NCI-H82 treated with DMSO at 0.1 percent for 48 hours (cell line): Measurements from ENCODE around the gene FAM168A.

Experiments used
- DNase-seq: peaks from one replicate; lab custom pipeline; 2025; ENCODE audit not compliant: unreplicated experiment; lab: John Stamatoyannopoulos, UW

Gene FAM168A

DNA sequence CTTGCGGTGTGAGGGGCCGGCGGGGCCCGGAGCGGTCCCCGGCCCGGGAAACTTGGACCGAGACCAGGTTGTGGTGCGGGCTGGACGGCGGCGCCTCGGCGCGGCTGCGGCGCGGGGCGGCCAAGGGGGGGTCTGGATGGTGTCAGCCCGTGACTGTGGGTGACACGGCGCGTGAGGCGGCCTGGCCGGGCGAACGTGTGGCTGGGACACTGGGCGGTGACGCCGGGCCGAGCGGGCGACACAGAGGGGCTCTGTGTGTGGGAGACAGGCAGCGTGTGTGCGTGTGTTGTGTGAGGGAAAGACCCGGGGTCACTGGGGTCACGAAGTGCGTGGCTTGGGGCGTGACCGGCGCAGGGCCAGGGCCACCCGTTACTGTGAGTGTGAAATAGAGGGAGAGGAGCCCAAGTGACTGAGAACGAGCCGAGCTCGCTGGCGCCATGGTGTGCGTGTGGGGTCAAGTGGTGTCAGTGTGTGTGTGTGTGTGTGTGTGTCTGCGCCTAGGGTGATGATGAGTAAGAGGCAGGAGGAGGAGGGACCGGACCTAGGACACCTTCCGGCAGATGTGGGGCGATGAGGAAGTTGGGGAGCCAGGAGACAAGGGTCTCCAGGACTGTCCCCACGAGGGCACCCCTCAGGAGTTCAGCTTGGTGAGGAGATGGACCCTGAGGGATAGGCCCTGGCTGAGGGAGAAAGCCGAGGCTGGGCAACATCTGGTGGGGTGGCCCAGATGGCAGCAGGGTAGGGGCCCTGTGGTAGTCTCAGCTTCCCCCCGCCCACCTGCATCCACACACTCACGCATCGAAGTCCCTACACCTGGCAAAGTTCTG, 220.9 kb downstream of the FAM168A start:
- no peak for DNase-seq

DNA sequence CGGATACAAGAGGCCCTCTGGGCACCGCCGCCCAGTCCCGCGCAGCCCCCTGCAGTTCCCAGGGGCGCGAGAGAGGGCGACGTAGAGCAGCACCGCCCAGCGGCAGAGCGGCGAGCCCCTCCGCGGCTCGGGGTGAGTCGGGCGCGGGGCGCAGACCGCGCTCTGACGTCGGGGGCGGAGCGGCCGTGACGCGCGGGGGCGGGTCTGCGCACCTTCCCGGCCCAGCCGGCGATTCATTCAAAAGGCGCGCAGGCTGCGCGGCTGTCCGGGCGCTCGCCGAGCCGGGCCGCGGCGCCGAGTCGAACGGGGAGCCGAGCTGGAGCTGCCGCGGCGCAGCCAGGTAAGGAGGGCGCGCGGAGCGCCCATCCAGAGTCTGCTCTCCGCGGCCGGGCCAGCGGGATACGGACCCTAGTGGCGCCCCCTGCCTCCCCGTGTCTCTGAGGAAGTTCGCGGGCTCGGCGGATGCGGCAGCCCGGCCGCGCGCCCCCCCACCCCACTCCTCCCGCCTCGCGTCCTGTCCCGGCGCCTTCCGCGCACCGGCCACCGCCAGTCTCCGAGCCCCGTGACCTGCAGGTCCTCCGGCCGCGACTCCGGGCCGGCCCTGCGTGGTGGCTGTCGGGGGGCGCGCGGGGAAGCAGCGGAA, 221.6 kb downstream of the FAM168A start, which contains the start of gene RELT:
Gene RELT, plus strand, starts transcription at position 240 of the 643 bp plus-strand sequence. CDS start 12,738 bp downstream, outside the sequence.
- peak; percentile 43 for DNase-seq

DNA sequence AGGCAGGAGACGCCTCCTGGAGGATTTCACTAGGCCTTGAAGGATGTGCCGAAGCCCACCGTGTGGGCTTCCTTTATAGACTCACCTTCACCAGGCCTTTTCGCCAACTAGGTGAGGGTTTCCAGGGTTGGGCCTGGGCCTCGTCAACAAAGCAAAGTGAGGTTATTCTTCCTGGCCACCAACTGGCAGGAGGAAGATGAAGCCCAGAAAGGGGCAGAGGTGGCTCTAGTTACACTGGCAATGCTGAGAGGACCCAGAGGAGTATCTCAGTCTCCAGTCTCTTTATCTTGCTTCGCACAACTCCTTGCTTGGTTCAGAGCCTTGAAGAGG, 222.1 kb downstream of the FAM168A start:
- no peak for DNase-seq

DNA sequence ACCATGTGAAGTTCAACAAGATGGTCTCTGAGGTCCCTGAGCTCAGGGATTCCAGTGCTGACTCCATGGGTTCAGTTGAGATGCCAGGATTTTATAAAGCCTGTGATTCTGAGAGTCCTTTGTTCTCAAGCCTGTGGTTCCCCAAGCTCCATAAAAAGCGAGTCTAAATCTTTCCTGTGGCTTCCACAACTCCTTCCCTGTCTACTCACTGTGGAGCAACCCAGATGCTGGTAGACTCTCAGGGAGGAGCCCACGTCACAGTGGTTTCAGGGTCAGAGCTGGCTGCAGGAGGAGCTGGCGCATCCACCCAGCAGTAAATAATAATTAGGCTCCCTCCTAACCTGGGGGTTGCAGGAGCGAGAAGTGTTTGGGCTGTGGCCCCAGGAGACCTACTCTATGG, 223.8 kb downstream of the FAM168A start:
- DNase-seq, result no peak

DNA sequence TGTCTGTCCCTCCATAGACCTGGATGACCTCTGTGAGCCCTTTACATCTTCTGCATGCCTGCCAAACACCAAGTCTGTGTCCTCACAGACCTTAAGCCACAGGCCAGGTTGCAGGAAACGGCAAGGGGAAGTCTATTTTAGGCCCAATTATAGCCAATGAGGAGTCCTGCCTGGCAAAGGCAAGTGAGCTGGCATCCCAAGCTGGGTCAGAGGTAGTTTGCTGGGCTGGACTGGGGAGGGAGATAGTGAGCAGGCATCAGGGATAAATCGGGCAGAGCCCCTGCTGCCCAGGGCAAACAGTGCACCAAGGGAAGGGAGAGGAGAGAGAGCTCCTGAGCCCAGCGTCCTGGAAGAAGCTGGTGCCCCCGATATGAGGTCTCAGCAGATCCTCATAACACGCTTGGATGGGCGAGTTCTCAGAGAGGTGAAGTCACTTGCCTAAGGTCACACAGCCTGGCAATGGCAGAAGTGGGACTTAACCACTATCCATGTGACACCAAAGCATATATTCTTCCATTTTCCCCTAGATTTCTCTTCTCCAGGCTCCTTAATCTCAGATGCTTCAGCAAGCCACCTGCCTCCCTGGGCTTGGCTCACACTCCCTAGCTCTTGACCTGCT, 225.4 kb downstream of the FAM168A start:
- DNase-seq, result no peak

DNA sequence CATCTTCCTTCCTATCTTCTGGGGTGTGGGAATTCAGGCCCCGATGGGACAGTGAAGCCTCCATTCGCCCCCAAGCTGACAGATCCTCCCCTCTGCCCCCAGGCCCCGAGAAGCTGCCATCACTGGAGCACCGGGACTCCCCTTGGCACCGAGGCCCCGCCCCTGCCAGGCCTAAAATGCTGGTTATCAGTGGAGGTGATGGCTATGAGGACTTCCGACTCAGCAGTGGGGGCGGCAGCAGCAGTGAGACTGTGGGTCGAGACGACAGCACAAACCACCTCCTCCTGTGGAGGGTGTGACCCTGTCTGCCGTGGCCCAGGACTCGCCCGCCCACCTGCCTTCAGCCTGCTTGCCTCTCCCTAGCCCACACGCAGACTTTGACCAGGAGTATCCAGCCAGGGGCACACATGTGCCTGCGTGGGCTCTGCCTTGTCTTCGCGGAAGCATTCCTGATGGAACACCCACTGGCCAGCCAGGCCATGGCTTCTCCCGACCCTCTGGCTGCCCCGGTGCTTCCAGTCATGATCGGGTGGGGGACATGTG, 230.4 kb downstream of the FAM168A start:
- no peak for DNase-seq

DNA sequence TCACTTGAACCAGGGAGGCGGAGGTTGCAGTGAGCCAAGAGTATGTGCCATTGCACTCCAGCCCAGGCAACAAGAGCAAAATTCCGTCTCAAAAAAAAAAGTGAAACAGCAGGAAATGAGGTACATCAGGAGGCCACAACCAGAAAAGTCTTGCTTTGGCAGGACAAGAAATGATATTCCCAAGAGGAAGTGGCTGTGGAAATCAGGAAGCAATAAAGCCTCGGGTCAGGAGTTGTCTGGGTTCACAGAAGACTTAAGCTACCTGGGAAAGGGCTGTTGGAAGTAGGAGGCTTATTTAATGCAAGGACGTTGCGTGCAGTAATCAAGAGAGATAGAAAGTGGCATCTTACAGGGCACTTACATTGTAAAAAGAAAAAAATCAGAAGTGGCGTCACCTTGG, 231.0 kb downstream of the FAM168A start:
- DNase-seq, result no peak

DNA sequence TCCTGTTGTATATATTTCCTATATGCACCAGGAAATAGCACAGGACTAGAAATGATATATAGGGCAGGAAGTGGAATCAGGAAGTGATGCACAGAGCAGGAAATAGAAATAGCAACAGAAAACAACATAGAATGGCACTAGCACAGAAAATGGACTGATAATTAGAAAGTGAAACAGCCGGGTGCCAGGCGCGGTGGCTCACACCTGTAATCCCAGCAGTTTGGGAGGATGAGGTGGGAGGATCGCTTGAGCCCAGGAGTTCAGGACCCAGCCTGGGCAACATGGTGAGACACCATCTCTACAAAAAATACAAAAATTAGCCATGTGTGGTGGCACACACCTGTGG, 231.7 kb downstream of the FAM168A start:
- no peak for DNase-seq

DNA sequence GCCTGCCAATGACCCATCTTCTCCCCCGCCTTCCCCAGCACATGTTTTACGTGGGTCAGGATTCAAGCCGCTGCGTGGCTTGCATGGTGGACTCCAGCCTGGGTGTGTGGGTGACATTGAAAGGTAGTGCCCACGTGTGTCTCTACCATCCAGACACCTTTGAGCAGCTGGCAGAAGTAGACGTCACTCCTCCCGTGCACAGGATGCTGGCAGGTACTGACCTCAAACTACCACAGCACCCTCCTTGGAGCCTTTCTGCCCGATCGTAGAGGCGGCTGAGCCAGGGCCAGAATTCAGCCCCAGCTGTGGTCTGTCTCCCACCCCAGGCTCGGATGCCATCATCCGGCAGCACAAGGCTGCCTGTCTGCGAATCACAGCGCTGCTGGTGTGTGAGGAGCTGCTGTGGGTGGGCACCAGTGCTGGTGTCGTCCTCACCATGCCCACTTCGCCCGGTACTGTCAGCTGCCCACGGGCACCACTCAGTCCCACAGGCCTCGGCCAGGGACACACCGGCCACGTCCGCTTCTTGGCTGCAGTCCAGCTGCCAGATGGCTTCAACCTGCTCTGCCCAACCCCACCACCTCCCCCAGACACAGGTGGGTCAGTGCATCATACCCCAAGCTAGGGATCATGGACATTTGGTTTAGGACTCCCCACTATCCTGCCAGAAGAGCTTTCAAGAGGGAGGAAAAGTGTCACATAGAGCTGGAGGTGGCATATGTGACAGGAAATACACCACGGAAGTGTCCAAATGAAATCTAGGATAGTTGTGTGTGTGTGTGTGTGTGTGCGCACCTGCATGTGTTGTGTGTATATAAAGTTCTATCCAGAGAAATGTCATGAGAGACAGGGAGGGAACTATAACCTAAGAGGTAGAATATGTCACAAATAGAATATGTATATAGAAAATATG, 232.3 kb downstream of the FAM168A start:
- no peak for DNase-seq

DNA sequence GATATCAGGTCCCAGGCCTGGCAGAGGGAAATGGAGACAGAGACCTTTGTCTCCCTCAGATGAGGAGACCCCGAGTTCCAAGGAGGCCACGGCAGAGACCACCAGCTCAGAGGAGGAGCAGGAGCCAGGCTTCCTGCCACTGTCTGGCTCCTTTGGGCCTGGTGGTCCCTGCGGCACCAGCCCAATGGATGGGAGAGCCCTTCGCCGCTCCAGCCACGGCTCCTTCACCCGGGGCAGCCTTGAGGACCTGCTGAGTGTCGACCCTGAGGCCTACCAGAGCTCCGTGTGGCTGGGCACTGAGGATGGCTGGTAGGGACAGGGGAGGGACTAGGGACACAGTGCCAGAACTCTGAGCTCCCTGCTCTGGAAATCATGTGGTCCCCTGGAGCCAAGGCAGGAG, 234.8 kb downstream of the FAM168A start:
- DNase-seq, result no peak

DNA sequence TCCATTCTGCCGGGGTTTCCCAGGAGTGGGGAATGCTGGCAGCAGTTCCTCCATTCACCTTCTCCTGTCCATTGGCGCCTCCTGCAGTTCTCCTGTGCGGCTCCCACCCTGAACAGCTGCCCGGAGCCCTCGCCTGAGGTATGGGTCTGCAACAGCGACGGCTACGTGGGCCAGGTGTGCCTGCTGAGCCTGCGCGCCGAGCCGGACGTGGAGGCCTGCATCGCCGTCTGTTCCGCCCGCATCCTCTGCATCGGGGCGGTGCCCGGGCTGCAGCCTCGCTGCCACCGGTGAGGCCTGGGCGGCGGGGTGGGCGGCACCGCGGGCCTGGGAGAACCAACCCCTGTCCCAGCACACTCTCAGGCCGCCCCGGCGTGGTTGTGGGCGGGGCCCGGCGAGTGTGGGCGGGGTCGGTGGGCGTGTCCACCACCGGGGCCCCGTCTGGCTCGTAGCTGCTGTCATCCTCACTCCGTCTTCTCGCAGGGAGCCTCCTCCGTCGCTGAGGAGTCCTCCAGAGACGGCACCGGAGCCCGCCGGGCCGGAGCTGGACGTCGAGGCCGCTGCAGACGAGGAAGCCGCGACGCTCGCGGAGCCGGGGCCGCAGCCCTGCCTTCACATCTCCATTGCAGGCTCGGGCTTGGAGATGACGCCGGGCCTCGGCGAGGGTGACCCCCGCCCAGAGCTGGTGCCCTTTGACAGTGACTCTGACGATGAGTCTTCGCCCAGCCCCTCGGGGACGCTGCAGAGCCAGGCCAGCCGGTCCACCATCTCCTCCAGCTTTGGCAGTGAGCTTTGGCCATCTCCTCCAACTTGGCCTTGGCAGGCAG, 235.7 kb downstream of the FAM168A start:
- no peak for DNase-seq

DNA sequence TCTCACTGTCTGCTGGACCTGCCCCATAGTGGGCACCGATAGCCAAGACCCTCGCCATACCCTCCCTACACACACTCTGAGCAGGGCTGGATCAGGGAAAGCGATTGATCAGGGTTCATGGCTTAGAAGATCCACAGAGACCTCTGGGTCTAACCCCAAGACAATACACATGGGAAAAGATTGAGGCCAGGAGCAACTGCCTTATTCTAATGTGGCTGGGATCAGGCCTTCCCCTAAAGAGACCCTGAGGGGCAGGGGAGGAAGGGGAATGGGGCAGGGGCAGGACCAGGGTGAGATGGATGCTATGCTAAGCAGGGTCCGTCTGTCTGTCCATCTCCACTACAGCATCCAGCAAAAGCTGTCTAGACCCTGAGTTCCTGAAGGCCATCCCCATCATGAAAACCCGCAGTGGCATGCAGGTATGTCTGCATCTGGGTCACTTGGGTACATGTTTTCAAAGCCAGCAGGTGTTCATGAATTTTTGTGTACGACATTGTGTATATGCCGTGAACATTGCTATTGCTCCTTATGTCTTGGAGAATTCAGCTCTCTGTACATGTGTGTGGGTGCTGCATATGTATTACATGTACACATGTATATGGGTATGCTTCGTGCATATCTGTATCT, 237.1 kb downstream of the FAM168A start:
- no peak for DNase-seq

DNA sequence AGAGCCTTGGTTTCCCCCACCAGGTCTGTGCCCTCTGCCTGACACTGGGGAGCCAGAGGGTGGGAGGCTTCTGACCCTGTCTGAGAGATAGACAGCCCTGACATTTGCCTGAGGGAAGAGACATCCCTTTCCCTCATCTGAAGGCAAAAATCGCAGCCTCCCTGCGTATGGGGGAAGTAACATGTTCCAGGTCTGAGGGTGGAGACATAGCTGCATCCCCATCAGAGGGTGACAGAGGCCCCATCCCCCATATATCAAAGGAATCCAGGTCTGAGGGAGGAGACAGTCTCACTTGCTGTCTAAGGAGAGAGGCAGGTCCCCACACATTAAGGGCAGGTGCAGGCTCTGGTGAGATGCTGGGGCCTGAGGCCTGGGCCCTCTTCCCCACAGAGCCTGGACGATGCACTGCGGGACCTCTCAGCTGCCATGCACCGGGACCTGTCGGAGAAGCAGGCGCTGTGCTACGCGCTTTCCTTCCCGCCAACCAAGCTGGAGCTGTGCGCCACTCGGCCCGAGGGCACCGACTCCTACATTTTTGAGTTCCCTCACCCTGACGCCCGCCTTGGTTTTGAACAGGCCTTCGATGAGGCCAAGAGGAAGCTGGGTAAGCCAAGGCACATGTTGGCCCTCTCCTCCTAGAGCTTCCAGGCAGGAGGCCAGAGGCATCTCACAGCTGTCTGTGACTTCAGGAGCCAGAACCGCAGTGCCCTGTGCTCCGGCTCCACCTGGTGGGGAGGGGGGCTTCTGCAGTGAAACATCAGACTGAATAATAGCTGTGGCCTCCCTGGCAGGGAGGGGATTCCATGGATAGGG, 237.8 kb downstream of the FAM168A start:
- DNase-seq, result no peak

DNA sequence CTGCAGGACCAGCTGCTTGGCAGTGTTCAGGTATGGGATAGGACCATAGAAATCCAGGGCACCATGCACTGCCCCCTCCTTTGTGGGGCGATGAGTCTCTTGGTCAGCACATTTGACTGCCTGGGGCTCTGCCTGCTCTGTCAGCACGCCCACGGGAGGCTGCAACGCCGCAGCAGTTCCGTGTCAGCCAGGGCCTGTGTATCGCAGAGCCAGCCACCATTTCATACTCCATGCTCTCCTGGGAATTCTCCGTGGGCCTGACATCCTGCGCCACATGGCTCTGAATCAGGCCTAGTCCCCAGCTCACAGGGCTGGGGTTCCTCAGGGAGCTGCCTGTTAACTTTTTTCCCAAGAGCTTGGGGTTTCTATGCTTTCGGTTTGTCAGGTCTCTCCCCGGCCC, 238.6 kb downstream of the FAM168A start:
- DNase-seq, result no peak

DNA sequence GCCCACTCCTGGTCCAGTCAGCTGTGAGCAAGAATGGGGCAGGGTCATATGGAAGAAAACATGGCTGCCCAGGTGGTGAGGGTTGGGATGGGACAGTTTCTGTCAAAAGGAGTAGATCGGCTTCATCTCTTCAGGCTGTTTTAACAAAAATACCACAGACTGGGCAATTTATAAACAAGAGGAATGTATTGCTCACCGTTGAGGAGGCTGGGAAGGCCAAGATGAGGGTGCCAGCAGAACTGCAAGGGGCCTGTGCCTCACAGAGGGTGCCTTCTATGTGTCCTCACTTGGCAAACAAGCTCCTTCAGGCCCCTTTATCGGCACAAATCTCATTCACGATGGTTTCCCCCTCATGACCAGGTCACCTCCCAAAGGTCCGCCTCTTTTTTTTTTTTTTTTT, 239.8 kb downstream of the FAM168A start:
- DNase-seq, result no peak

DNA sequence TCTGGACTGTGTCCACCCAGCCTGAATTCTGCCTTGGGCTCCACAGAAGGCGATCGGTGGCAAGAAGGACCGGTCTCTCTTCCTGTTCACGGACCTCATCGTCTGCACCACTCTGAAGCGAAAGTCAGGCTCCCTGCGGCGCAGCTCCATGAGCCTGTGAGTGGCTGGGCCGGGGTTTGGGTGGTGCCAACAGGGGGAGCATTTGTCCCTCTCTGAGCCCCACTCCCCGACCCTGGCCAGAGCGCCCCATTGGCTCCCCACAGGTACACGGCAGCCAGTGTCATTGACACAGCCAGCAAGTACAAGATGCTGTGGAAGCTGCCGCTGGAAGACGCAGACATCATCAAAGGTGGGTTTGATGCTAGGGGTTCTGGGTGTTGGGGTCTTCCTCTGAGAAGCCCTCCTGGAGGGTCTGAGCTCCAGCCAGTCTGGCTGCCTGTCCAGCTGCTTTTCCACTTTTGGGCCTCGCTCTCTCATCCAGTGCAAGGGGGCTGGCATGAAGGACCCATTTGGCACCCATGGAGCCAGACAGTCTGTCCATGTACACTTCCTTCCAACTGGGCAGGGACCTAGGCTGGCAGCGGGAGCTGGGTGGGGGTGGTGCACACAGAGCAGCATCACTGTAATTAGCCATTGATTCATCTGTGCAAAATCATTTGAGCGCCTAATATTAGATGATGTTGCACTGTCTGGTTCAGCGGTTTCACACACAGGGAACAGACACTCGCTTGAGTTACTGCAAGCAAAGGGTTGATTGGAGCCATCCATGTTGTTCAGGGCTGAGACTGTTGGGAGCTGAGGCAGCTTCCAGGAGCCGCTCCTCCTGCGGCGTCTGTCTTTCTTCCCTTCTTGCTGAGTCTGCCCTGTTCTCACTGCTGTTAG, 240.7 kb downstream of the FAM168A start:
- DNase-seq, result no peak

DNA sequence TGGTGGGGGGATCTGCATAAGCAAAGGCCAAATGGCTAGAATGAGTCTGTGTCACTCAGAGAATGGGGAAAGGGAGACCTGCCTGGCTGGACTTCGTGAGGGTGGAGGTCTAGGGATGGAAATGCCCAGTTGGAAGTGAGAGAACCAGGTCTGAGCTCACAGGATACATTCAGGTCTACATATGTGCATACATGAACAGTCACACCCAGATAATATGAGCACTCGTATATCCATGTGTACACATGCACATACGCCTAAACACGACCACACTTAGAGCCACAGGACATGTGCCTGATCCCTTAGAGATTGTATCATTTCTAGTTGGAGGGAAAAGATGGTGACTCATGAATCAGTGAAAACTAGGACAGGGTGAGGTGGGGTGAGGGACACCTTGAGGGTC, 242.8 kb downstream of the FAM168A start:
- DNase-seq, result no peak

DNA sequence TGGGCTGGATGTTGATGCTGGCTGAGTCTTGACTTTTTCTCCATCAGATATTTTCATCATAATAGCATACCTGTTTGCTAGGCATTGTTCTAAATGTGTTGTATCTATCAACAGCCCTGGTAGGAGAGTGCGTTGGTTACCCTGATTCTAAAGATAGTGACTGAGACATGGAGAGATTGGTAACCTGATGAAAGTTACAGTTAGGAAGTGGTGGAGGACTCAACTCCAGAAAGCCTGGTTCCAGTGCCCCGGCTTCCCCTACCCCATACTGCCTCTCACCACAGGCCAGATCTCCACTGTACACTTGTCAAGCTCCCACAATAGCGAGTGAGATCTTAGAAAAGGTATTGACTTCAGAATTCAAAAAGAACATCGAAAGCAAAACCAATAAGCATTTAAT, 244.5 kb downstream of the FAM168A start:
- no peak for DNase-seq
